Hindlimb muscle (tissue), 1 donor: ENCODE data around the gene SP1. TPM values are rescaled to one million over a fixed set of nuclear protein-coding genes. Genes with fewer than 3 reads are reported as not detected.
A peak's percentile ranks its signal among the peaks of the same experiment; 100 is the strongest.

Experiments
- DNase-seq: peaks from one replicate; pipeline ENCODE4 v3.0.0-alpha.2; 2013
- polyA plus RNA-seq: library from polyadenylated mRNA; unstranded; fragments of 120-200 nt; gene quantifications from one replicate; pipeline ENCODE4 v1.2.1, GENCODE V29; 2013; ENCODE audit not compliant: insufficient read length

SP1 gene
- polyA plus RNA-seq, 1 donor: 39.9 TPM

DNA sequence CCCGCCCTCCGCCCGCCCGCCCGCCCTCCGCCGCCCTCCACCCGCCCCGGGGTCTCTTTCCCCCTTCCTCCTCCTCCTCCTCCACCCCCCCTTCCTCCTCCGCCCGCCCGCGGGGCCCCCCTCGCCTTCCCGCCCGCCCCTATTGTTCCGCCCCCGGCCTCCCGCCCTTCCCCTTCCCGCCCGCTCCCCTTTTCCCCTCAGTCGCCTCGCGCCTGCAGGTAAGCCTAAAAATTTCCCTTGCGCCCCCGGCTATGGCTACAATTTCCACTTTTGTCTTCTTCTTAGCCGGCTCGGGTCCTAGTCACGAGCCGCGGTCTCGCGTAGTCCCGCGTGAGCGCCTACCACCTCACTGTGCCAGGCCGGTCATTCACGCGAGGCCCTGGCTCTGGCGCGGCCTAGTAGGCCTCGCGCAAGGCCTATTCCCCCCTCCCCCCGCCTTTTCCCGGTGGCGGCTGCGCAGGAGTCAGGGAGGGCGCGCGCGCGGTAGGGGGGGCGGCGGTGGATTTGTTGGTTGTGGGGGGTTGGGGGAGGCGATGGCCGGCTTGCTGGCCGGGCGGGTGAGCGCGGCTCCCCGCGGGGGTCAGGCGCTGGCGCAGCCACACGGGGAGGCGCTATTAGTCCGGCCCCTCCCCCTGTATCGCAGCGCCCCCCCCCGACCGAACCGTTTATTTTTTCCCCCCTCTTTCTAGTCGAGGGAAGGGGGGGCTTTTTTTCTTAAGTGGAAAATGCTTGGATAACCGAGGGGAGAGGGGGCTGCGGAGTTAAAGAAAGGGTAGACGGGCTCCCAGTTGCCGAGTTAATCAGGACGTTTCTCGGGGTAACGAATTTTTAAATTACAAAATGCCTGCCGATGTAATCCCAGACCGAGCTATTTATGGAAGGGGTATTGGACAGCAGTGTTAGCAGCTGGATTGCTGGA is 72.4 kb downstream of the SP1 start:
- DNase-seq: peak; percentile 87

DNA sequence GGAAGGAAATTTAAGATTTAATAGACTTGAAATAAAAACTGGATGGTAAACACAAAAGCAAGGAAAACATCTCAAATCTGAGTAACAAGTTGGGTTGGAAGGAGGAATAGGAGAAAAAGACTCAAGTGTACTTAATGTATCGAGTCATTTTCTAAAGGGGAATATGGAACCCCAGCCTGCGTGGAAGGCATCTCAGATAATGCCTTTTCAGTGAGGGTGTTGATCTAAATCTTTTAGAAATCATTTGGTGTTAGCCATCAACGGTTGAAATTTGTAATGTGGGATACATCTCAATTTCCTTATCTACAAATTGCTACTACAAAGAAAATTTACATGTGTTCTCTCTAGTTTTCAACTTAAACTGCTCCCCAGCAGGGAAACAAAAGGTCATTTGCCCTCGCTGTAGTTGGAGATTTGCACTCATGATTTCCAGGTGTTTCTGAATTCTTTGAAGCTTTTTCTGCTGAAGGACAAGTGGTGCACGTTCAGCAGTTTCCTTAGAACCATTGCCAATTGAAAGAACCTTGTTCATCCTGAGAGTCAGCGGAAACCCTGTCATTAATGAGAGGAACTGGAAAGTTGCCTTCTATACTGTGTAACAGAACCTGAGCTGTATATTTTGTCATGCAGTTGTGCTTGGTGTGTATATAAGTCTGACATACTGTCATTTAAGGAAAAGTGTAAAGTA is 74.1 kb downstream of the SP1 start:
- no peak for DNase-seq

DNA sequence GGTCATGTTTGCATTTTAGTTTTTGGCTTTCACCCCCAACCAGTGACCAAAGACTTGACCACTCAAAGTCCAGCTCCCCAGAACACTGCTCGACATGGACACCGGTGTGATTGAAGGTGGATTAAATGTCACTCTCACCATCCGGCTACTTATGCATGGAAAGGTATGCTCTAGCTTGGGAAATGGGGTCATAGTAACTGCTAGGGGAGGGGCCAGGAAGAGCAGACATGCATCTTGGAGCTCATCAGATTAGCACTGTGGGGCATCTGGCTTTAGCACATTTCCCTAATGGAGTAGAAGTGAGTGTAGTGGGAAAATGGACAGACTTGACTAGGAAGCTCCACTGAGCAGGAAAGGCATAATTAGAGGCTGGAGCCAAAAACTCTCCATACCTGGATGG is 74.7 kb downstream of the SP1 start:
- DNase-seq: no peak

DNA sequence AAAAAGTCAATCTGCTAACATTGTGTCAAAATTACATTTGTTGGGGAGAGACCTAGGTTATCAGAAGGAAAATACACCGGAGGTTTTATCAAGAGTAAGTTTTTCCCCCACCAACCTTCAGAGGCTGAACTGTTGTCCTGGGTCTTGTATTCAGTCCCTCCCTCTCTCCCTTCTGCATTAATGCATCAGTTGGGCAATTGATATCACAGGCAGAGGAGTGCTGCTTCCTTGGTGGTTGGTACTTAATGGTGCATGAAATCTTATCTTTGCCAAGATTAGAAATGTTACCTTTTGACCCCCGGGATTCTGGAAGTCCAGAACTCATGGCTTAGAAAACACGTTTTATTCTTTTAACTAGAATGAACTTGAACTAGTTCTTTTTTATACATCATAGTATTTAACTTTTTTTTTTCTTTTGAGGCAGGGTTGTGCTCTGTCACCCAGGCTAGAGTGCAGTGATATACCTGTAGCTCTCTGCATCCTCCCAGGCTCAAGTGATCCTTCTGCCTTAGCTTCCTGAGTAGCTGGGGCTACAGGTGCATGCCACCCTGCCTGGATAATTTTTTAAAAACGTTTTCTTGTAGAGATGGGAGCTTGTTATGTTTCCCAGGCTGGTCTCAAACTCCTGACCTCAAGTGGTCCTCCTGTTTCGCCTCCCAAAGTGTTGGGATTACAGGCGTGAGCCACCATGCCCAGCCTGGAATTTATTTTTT is 76.8 kb downstream of the SP1 start:
- DNase-seq: no peak

GRCh38 chr12:53459097-53459496 is 79.1 kb downstream of the SP1 start:
- DNase-seq: no peak

- DNase-seq: no peak
These were observed 81.1 kb downstream of the SP1 start for GRCh38 chr12:53461059-53461458.

DNA sequence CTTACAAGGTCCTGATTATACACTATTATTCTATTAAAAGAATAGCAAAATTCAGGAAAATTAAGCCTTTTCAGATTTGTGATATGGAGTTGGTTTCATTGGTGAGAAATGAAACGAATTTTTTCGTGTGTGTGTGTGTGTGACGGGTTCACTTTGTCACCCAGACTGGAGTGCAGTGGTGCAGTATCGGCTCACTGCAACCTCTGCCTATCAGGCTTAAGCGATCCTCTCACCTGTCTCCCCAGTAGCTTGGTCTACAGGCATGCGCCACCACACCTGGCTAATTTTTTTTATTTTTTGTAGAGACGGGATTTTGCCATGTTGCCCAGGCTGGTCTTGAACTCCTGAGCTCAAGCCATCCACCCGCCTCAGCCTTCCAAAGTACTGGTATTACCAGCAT is 81.6 kb downstream of the SP1 start:
- DNase-seq: no peak

DNA sequence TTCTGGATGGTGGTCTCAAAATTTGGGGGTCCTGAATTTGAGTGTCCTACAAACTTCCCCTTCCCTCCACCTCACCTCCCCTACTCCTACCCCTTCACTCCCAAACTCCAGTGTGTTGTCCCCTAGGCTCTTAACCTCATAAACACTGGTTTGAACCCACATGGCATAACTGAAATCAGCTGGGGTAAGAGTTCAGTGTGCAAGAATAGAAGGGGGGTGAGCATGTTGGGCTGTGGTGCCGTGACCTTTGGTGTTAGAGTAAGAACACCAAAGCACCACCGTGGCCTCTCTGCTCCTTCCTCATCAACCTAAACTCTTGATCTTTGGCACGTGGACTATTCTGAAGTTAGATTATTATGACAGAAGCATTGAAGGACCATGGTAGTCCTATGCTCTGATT is 83.0 kb downstream of the SP1 start:
- DNase-seq: no peak

- no peak for DNase-seq
These were observed 84.0 kb downstream of the SP1 start for GRCh38 chr12:53463802-53464560.

DNA sequence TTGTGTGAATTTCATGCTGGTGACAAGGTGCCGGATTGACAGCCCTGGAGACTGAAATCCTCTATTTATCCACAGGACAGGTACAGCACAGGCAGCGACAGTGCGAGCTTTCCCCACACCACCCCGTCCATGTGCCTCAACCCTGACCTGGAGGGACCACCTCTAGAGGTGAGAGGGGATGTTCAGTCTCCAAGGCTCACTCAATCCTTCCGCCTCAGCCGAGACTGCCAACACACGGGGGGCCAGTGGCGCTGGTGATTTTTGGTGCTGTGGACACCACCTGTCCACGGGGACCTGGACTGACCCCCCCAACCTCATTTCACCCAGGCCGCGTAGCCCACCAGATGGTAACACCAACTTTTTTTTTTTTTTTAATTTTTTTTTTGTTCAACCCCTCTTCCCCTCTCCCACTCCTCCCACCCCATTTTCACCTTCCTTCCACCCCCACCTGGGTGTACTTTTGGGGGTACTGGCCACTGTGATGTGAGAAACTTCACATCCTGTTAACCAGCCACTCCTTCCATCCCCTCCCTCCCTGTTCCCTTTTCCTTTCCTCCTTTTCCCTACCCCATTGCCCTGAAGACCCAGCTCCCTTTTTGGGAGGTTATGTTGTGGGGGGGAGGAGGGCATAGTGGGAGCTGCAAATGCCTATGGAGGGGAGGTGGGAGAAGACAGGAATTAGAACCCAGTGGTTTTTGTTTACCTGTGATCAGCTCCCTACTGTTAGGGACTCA is 84.9 kb downstream of the SP1 start:
- no peak for DNase-seq

DNA sequence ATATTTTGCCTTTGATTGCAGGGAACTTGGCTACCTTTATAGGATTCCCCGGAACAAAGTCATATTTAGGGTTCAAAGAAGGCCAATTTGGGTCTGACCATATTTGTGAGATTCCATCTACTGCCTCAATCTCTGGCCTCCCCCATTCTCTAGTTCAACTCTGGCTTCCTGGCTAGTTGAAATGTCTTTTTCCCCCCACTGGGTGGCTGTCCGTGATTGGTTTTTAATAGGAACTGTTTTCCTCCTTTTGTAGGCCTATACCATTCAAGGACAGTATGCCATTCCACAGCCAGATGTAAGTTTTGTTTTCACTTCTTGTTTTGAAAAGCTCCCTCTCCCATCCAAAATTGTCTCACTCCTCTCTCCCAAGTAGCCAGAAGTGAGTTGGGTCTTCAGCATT is 85.7 kb downstream of the SP1 start:
- no peak for DNase-seq

Other genes starting within 250 kb of the SP1 start
- 28.3 TPM for gene ZNF740, start 199.5 kb upstream of the SP1 start, polyA plus RNA-seq
- gene CSAD, start 199.3 kb upstream of the SP1 start, polyA plus RNA-seq: 60.7 TPM
- gene ITGB7, start 172.9 kb upstream of the SP1 start, polyA plus RNA-seq: 0.76 TPM
- gene RARG, start 148.0 kb upstream of the SP1 start, polyA plus RNA-seq: 24.8 TPM
- gene ESPL1, start 111.9 kb upstream of the SP1 start, polyA plus RNA-seq: 5.1 TPM
- 416 TPM for gene PFDN5, start 84.6 kb upstream of the SP1 start, polyA plus RNA-seq
- gene MYG1, start 80.5 kb upstream of the SP1 start, polyA plus RNA-seq: 38.9 TPM
- gene AAAS, start 58.6 kb upstream of the SP1 start, polyA plus RNA-seq: 55.9 TPM
- gene SP7, start 43.8 kb upstream of the SP1 start, polyA plus RNA-seq: 0.13 TPM
- not detected for gene AMHR2, start 43.7 kb downstream of the SP1 start, polyA plus RNA-seq
- gene PRR13, start 61.6 kb downstream of the SP1 start, polyA plus RNA-seq: 50.8 TPM
- 560 TPM for gene PCBP2, start 71.9 kb downstream of the SP1 start, polyA plus RNA-seq
- 18.4 TPM for gene MAP3K12, start 119.3 kb downstream of the SP1 start, polyA plus RNA-seq
- 24.7 TPM for gene TARBP2, start 121.1 kb downstream of the SP1 start, polyA plus RNA-seq
- 0.48 TPM for gene NPFF, start 127.3 kb downstream of the SP1 start, polyA plus RNA-seq
- 54.4 TPM for gene ATF7, start 246.2 kb downstream of the SP1 start, polyA plus RNA-seq